Hepatocyte (in vitro differentiated cells): ENCODE data around the gene UPF1. TPM values are rescaled to one million over a fixed set of nuclear protein-coding genes. Genes with fewer than 3 reads are reported as not detected.

Experiments used
- DNase-seq: peaks from one replicate; pipeline ENCODE4 v3.0.0-alpha.2; 2016; ENCODE audit warnings: low spot score
- H2AFZ ChIP-seq: fragments of 200-600 bp; sonication (generic); 2 replicates; pipeline ENCODE4 v1.6.0; 2016; ENCODE audit warnings: antibody characterized with exemption, mild to moderate bottlenecking
- H3K27ac ChIP-seq: fragments of 200-600 bp; sonication (generic); 2 replicates; pipeline ENCODE4 v1.5.1; 2016; ENCODE audit warnings: mild to moderate bottlenecking
- H3K27me3 ChIP-seq: fragments of 200-600 bp; sonication (generic); 2 replicates; pipeline ENCODE4 v1.6.1; 2016
- H3K36me3 ChIP-seq: fragments of 200-600 bp; sonication (generic); replicated peaks from 2 replicates; pipeline ENCODE4 v1.5.1; 2016; ENCODE audit warnings: low read depth; ENCODE audit not compliant: insufficient read depth
- H3K4me1 ChIP-seq: fragments of 200-600 bp; sonication (generic); 2 replicates; pipeline ENCODE4 v1.5.1; 2016; ENCODE audit warnings: mild to moderate bottlenecking, moderate library complexity; ENCODE audit not compliant: insufficient read depth
- H3K4me2 ChIP-seq: fragments of 200-600 bp; sonication (generic); 2 replicates; pipeline ENCODE4 v1.6.0; 2016
- H3K4me3 ChIP-seq: fragments of 200-600 bp; sonication (generic); 2 replicates; pipeline ENCODE4 v1.5.1; 2016; ENCODE audit warnings: mild to moderate bottlenecking
- H3K79me2 ChIP-seq: fragments of 200-600 bp; sonication (generic); 2 replicates; pipeline ENCODE4 v1.6.0; 2017; ENCODE audit warnings: mild to moderate bottlenecking
- H3K9me2 ChIP-seq: fragments of 200-600 bp; sonication (generic); replicated peaks from 2 replicates; pipeline ENCODE4 v1.6.0; 2017; ENCODE audit warnings: mild to moderate bottlenecking; ENCODE audit not compliant: insufficient read depth
- H3K9me3 ChIP-seq: fragments of 200-600 bp; sonication (generic); 2 replicates; pipeline ENCODE4 v1.5.1; 2016; ENCODE audit warnings: low read depth, mild to moderate bottlenecking
- H4K20me1 ChIP-seq: fragments of 200-600 bp; sonication (generic); 2 replicates; pipeline ENCODE4 v1.6.0; 2016; ENCODE audit warnings: mild to moderate bottlenecking; ENCODE audit not compliant: insufficient read depth, poor library complexity, severe bottlenecking
- CTCF ChIP-seq: fragments of 200-600 bp; sonication (generic); IDR thresholded peaks from 2 replicates; pipeline ENCODE4 v1.5.1; 2016; ENCODE audit warnings: antibody characterized with exemption, mild to moderate bottlenecking; ENCODE audit not compliant: poor library complexity
- EZH2 ChIP-seq: fragments of 200-600 bp; sonication (generic); IDR thresholded peaks from 2 replicates; pipeline ENCODE4 v1.6.1; 2016; ENCODE audit warnings: antibody characterized with exemption, mild to moderate bottlenecking, borderline replicate concordance
- EZH2phosphoT487 ChIP-seq: fragments of 200-600 bp; sonication (generic); IDR thresholded peaks from one replicate; pipeline ENCODE4 v1.6.1; 2018; ENCODE audit warnings: antibody characterized with exemption, mild to moderate bottlenecking, low read depth, moderate library complexity; ENCODE audit not compliant: unreplicated experiment, severe bottlenecking
- WGBS: methylation state at CpG from one replicate; pipeline ENCODE4 v1.1.6; 2016; ENCODE audit warnings: low lambda C conversion rate; ENCODE audit errors: missing lambda C conversion rate; 5-methylcytosine and 5-hydroxymethylcytosine counted together
- polyA plus RNA-seq: library from polyadenylated mRNA; unstranded; fragments of >200 nt; fragmentation: Nextera tagmentation; extraction: Ambion mirVana; gene quantifications from 2 replicates; pipeline ENCODE4 v1.2.1, GENCODE V29; 2016
- total RNA-seq: library from RNA; depleted of rRNA; stranded (reverse); fragments of >200 nt; gene quantifications from 2 replicates; pipeline ENCODE4 v1.2.3, GENCODE V29; 2014

Gene UPF1
- total and polyA plus RNA-seq, 2 experiments from 2014 or later = 27.0 to 47.2 TPM

GRCh38 chr19:18893587-18894253 is 62.0 kb downstream of the UPF1 start:
- H3K27ac ChIP-seq = no peak overlapping the region
- TF ChIP-seq EZH2 (no peak), CTCF (no peak), EZH2phosphoT487 (no peak)
- peaks cover 6% of the 10 kb centered on the region for H3K4me1 ChIP-seq
- H3K27me3 ChIP-seq = peaks cover 4% of the 10 kb centered on the region
- H3K9me2 ChIP-seq = no peaks in the 10 kb centered on the region
- H3K9me3 ChIP-seq = no peaks in the 10 kb centered on the region
- H2AFZ ChIP-seq = no peak overlapping the region
- peaks cover 2% of the 10 kb centered on the region for H4K20me1 ChIP-seq
- H3K79me2 ChIP-seq = no peaks in the 10 kb centered on the region
- DNase-seq = no peak
- no peak overlapping the region for H3K4me3 ChIP-seq
- WGBS = 87% methylated on average over 9 of the region's 18 CpGs
- H3K36me3 ChIP-seq = no peaks in the 10 kb centered on the region
- H3K4me2 ChIP-seq = peak overlapping the region; percentile 98

GRCh38 chr19:18894254-18895037 is 62.7 kb downstream of the UPF1 start:
- Histone ChIP-seq H4K20me1 (peaks cover 2% of the 10 kb centered on the region), H3K27ac (no peak overlapping the region), H3K4me2 (peak overlapping the region; percentile 98), H3K79me2 (no peaks in the 10 kb centered on the region), H3K9me3 (no peaks in the 10 kb centered on the region), H3K4me3 (no peak overlapping the region), H3K27me3 (peaks cover 4% of the 10 kb centered on the region), H3K4me1 (peaks cover 6% of the 10 kb centered on the region), H2AFZ (no peak overlapping the region), H3K9me2 (no peaks in the 10 kb centered on the region), H3K36me3 (no peaks in the 10 kb centered on the region)
- WGBS = 34% methylated on average over 21 of the region's 28 CpGs
- peak; percentile 59 for DNase-seq
- TF ChIP-seq EZH2 = no peak
- no peak for TF ChIP-seq CTCF
- no peak for TF ChIP-seq EZH2phosphoT487

- no peaks in the 10 kb centered on the region for H3K36me3 ChIP-seq
- H3K4me3 ChIP-seq = peak overlapping the region; percentile 55
- peaks cover 4% of the 10 kb centered on the region for H3K27me3 ChIP-seq
- H3K27ac ChIP-seq = no peak overlapping the region
- H2AFZ ChIP-seq = no peak overlapping the region
- under 1% methylated on average over 39 of the region's 72 CpGs for WGBS
- H3K79me2 ChIP-seq = no peaks in the 10 kb centered on the region
- peaks cover 6% of the 10 kb centered on the region for H3K4me1 ChIP-seq
- peaks cover 2% of the 10 kb centered on the region for H4K20me1 ChIP-seq
- no peaks in the 10 kb centered on the region for H3K9me2 ChIP-seq
- TF ChIP-seq CTCF (peak; percentile 43), EZH2 (no peak), EZH2phosphoT487 (no peak)
- H3K9me3 ChIP-seq = no peaks in the 10 kb centered on the region
- H3K4me2 ChIP-seq = peak overlapping the region; percentile 98
- peak; percentile 50 for DNase-seq
Measured at GRCh38 chr19:18895038-18895823, 63.5 kb downstream of the UPF1 start.
